NCI-H1092 (cell line): Measurements from ENCODE around the gene NEDD4L.

Source experiments
- DNase-seq: peaks from one replicate; lab custom pipeline; 2025; lab: John Stamatoyannopoulos, UW

Gene NEDD4L

DNA sequence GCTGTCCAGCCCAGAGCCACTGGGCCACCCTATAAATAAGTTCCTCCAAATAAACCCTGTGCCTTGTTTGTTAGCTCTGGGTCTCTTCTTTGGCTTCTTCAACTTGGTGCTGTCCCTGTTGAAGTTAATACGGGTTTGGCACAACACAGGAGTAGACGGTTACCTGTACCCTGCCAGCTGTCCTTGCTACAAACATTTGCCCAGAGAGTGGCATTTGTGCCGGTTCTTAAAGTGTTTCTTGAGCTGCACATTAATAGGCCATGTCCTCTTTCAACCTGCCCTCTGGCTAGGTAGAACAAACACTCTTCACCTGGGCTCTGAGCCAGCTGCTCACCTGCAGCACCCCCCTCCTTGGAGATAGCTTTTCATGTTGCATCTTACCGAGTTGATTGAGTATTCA is 139.2 kb downstream of the NEDD4L start:
- peak; percentile 15 for DNase-seq

DNA sequence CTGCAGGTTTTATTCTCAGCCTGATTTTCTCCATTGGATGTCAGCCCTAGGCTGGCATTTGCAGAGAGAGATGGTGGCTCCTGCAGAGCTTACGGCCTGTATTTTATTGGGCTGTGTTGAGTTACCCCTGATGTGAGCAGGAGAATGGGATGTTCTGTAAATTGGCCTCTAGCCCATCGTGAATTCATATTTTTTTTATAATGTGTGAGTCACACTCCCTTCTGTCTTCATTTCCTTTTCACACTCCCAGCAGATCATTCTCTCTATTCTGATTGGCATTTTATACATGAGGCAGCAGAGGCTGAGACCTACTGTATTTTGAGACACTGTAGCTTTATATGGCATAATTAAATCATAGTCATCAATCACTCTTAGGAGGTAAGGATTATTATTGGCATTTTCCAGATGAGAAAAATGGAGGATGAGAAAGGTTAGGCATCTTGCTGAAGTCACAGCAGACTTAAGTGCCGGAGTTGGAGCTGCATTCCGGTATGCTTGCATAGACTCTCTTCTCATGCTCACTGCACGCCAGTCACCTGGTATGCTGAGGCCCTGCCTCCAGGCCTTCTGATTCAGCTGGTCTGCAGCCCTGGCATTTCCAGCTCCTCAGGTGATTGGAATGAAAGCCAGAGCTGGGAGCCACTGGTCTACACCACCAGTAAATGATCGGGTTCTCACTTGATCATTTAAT is 142.4 kb downstream of the NEDD4L start:
- DNase-seq = no peak

DNA sequence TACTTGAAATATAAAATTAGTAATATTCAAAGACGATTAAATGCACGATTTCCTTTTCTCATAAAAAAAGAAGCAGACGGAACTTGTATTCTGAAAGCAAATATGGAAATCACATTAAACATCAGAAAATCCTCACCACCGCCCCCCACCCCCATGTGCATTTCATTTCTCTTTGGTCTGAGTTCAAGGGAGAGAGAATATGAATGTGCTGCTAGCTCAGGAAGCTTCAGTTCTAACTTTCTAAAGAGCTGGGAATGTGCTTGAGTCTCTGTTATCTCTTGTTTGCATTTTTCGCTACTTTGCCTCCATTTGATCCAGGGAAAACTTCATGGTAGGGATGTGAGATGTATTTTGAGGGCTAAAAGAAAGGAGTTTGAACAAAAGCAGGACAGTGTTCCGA is 143.6 kb downstream of the NEDD4L start:
- no peak for DNase-seq

DNA sequence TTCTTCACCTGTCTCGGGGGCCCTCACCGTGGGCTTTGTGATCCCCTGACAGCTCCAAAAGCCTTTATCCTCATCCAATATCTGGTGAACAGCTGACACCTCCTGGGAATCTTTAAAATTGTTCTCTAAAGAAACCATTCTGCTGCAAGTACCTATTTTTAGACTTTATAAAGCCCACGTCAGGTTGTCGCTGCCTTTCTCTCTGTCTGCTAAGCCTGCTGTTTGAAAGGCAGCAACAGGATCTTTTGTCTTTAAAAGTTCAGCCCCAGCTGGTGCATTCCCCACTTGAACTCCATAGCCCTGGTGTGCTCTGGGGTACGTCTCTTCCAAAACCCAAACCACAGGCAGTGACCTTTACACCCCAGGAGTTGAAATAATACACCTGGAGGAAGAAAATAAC is 145.0 kb downstream of the NEDD4L start:
- no peak for DNase-seq

DNA sequence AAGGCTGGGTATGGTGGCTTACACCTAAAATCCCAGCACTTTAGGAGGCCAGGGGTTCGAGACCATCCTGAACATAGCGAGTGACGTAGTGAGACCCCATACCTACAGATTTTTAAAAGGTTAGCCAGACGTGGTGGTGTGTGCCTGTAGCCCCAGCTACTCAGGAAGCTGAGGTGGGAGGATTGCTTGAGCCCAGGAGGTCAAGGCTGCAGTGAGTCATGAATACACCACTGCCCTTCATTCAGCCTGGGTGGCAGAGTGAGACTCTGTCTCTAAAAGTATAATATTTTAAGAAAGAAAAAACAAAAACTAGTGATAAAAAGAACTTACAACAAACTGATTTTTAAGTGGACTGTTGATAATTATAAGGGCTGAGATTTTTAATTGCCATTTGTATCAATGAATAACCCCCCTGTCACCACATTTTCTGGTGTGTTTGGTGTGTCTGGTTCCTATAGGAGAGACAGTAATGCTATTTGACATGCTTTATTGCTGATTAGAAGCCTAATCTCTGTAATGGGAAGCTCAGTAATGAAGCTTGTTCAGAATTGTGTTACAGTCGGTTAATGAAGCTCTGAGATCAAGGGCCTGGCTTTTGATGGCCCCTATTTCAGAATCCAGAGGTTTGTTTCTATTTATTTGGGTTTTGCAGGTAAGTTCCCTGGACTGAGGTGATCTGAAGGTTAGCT is 147.0 kb downstream of the NEDD4L start:
- no peak for DNase-seq

DNA sequence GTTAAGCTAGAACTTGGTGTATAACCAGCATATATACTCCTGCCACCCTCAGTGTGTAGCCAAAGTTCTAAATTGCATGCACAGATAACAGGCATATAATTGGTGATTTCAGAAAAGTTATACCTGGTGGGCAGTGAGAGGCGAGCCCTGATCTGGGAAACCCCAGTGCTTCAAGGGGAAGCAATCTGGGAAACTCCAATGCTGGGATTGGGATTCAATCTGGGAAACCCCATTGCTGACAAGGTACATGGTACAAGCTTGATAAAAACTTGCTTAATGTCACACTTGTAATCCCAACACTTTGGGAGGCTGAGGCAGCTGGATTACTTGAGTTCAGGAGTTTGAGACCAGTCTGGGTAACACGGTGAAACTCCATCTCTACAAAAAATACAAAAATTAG is 147.6 kb downstream of the NEDD4L start:
- no peak for DNase-seq

DNA sequence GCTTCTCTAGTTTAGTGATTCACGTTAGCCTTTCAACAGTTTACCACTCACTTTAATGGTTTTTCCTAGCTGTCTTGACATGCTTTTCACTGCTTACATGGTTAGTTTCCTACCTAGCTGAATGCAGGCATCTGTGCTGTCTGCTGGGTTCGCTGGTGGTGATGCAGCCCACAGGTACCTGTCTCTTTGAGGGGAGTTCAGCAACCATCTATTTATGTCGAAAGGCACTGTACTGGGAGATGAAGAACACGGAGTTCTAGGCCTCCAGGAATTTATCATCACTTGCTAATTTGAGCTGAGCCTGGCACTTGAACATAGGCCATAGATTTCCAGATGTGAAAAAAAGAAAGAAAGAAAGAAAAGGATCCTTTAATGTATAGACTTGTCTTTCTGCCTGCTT is 148.5 kb downstream of the NEDD4L start:
- no peak for DNase-seq

DNA sequence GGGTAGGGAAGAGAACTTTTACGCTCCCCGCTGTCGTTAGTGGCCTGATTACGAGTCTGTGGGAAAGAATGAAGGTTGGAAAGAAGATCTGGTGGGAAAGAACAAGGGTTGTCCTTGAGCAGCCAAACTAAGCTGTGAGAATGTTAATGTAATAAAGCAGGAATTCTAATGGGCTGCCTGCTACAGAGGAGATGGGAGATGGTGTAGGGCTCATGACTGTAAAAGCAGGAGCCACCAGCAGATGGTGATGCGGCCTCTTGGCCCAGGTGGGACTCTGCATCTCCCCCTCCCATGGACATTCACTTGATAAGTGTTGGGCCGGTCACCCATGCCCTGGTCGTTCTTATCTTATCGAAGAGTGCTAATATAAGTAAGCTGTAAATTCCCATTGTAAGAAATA is 150.0 kb downstream of the NEDD4L start:
- DNase-seq = peak; percentile 50

DNA sequence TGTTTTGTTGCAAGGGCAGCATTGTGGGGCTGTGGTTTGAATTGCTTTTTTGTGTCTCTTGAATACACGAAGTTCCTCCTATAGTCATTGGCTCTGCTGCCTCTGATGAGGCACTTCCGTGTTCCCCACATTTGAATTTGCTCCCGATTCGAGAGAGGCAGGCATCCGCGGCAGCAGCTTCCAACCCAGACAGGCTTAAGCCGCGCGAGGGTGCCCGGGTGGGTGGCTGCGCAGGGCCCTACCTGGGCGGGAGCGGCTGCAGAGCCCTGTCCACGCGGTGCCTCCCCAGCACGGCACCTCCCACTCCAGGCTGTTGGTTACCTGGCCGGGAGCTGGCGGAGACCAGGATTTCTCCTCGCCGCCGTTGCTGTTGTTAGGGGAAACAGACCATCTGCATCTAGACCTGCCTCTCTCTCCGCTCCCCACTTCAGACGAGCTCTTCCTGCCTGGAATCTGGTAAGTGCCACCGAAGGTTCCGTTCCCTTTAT is 151.3 kb downstream of the NEDD4L start:
- DNase-seq = peak; percentile 68

DNA sequence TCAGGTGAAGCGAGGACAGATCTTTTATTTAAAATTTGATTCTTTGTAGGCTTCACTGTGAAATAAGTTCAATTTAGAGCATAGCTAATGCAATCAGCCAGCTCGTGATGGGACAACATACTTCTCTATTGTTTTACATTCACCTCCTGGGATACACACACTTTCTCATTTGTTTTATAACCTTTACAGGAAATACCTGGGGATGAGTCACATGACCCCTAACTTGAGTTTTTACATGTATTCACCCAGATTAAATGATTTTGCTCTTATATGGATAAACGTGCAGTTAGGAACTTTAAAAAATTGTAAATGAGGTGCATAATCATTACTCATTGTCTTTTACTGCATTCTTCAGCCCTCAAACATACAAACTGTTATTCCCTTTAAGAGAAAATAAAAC is 152.1 kb downstream of the NEDD4L start:
- DNase-seq = no peak

DNA sequence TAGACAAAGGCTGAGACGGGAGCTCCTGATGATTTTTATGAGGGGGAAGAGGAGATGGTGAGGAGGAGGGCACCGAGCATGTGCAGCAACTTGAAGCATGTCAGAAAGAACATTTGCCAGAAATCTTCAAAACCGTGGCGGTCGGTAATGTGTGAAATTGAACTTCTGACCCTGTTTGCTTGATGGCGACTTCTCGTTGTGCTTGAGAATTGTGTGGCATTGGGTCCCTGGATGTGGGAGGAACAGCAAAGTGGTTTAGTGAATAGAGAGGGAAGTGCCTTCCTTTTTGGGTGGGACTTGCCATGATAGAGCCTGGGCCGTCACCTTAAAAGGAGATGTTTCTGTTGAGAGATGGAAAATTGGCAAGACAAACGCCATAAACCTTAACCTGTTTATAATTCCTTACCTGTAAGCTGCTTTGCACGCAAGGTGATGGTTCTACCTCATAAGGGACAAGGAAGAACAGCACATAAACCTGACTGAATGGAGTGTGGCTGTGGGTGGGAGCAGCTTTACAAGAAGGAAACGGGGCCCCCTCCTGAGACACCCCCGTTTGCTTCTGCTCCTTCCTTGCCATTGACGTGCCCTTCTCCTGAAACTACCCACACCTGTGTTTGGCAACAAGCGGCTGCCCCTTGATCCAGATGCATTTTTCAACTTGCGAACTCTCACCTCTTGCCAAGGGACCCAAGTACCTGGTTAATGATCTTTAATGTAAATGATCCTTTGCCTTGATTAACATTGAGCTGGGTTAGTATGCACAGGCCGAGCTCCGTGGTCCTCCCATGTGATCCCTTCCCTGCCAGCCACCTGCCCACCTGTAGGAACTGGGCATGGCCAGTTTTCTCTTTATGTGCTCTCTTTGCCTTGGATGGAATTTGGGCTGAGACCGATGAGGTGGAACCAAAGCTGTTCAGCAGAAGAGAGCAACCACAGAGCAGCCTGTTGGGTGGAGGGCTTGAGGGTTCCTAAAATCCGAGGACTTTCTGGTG is 153.2 kb downstream of the NEDD4L start:
- DNase-seq = no peak

DNA sequence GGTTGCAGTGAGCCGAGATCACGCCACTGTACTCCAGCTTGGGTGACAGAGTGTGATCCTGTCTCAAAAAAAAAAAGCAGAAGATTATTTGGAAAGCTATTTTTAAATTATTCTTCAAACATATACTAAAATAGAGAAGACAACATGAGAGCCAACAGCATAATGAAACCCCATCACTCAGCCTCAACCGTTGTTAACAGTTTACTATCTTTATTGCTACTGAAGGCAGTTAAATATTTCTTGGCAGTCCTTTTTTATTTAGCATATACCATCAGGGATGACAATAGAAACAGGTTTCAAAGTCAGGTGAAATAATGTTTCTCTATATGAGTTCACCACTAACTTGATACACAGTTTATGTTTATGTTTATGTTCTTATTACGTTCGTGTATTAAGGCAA is 157.2 kb downstream of the NEDD4L start:
- no peak for DNase-seq

DNA sequence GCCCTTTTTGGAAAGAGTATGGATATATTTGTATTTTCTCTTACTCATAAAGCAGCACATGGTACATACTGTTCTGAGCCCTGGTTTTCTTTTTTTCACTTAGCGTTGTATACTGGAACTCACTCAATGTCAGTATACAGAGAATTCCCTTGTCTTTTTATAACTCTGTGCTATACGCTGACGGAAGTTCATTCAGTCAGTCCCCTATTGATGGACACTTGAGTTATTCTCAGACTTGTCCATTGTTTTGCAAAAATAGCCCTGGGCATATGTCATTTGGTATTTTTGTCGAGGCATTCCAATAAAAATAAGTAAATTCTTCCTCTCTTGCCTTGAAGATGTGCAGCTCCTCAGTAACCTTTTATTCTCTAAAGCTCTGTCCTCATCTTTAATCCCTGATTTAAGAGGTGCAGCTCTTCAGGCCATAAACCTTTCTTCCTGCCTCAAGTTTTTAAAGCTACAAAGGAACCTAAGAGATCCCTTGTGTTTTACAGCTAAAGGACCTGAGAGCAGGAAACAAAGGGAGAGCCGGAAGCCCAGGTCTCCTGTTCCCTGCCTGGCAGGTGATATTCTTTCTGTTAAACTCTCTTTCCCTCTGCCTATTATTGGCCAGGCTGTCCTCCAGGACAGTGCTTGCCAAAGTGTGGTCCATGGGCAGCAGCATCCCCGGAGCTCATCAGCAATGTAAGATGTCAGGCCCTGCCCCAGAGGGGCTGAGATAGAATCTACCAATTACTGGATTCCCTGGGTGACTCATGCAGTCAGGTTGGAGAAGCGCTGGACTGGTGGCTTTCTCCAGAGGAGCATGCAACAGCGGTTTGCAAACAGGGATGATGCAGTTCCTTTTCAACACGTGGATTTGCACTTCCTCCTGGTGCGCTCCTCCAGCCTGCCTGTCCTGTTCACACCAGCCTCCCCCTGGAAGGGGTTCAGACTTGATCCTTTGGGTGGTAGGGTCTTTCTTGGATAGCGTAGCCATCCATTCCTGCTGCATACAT is 158.0 kb downstream of the NEDD4L start:
- DNase-seq = no peak

DNA sequence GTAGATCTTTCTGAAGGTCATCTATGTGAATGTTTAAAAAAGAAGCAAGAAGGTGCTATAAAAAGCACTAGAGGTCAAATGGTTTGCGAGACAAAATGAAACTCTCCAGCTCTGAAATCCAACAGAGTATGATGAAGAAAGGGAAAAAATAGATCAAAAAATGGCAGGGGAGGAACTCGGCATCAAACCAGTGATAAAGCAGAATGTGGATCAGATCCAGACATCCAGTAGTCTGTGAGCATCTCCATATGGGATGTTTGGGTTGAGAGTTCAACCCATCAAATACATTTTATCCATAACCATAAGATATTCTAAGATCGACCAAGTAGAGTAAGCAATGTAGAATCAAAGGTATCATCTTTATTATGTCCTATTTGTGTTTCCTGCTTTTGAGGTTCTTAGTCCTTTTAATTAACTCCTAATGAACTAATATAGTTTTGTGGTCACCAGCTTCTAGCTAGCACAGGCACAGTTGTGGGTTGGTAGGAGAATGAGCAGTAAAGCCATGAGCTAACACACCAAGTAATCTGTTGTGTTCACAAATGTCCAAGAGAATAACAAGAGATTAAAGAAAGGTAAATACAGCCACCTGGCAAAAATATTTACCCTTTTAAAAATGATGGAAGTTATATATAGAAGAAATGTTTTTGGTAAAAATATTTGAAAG is 160.9 kb downstream of the NEDD4L start:
- no peak for DNase-seq

DNA sequence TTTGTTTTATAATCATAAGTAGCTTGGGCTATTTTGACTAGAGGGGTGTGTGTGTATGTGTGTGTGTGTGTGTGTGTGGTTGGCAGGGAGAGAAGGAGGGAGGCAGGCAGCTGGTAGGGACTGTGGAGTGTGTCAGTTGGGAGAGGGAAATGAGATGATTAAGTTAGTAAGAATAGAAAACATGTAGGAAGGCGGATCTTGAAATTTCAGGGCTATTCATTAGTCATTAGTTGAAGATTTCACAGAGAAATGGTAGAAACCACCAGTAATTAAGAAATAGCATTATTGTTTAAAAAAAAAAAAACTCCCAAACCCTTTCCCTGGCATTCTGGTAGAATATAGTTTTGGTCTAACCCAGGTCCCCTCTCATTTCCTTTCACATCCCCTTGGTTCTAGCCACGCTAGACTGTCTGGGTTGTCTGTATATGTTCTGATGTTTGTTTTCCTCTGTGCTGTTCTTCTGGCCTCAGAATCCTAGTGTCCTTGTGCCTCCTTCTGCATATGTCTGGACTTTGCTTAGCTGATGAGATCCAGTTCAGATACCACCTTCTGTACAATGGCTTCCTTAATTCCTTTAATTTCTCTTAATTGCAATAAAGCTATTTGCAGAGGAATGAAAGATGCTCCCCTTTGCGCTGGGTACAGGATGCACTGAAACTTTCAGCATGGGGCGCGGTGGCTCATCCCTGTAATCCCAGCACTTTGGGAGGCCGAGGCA is 161.6 kb downstream of the NEDD4L start:
- DNase-seq = no peak

DNA sequence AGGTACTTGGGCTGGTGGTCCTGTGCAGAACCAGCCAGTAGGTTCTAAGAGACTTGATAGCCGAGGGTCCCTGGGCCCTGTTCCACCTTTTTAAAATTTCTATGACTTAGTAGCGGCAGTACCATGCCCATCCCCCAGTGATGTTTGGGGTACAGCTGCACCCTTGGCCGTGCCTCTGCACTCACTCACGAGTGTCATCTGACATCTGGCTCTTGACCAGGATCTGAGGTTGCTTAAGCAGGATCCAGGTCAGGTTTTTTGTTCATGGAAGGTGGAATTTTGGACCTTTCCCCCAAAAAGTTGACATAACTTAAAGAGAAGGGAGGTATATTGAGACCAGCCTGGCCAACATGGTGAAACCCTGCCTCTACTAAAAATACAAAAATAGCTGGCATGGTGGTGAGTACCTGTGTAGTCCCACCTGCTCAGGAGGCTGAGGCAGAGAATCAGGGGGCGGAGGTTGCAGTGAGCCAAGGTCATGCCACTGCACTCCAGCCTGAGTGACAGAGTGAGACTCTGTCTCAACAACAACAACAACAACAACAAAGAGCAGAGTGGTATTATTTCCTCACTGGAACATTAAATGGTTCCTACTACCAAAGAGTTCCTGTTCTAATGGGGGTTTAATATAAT is 163.6 kb downstream of the NEDD4L start:
- DNase-seq = no peak

DNA sequence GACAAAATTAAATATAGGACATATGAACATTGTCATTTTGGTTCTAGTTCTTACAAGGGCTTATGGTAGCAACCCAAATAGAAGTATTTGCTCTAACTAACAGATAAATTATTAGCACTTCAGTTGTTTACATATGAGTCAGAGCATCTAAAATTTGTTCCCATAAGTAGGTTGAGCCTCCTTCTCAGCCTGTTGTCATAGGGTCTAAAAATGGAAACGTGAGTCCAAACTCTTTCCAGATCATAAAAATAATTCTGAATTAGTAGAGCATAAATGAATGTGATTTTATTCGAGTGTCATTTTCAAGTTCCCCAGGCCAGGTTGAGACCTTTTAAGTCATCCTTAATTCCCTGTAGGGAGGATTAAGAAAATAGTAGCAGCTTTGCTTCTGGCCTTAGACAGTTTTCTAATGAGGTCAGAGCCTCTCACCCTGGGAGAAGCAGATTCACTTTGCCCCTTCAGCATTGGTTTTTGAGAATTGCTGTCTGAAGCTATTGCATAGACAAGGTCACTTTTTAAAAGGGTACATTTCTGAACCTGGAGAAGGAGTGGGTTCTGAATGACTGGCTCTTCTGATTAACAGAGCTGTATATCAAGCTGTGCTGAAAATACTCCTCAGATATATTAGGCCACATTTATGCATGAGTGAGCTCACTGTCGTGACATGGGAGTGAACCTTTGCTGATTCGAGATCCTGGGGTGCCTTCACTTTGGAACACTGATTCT is 164.3 kb downstream of the NEDD4L start:
- DNase-seq = no peak

DNA sequence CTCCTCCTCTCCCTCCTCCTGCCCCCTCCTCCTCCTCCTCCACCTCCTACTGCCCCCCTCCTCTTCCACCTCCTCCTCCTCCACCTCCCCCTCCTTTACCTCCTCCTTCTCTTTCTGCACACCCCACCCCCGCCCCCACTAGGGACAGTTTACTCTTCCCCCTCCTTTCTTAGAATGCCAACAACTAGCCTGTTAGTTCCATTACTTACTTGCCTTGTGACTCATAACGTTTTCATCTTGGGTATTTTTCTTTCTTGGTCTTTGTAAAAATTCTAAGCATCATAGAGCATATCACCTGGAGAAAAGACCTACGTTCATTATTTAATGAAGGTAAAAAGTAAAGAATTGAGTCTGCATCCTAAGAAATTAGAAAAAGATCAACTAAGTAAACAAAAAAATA is 165.3 kb downstream of the NEDD4L start:
- no peak for DNase-seq

DNA sequence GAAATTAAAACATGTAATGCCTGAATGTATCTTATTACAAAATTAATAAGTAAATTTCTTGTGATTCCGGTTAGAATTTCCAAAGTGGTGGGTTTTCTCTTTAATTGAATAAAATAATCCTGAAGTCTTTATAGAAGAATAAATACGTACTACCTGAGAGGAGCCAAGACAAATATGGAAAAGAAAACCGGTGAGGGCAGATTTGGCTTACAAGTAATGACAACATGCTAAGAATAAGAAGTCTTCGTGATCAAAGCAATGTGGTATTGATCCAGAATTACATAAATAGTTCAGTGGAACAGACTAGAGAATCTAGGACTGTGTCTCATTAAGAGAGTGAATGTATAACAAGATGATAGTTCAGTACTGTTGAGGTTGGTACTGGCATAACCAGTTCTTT is 167.5 kb downstream of the NEDD4L start:
- DNase-seq = no peak
